ENCODE results near the gene TEX19. TPM values are rescaled to one million over a fixed set of nuclear protein-coding genes. Genes with fewer than 3 reads are reported as not detected.

TEX19 gene
- total RNA-seq, 1 experiment from 2014 or later, result 0.24 TPM

GRCh38 chr17:82390015-82390859, 31.2 kb downstream of the TEX19 start:
- CTCF ChIA-PET, result no interaction called here
- BruUV-seq (replicated peaks), result no TSS peak

GRCh38 chr17:82390860-82391435, 31.9 kb downstream of the TEX19 start:
- TF ChIP-seq EZH2 (IDR thresholded peaks at IDR 0.05; ENCODE audit: low read depth), result no peak
- no peak for TF ChIP-seq CTCF (conservative IDR thresholded peaks at IDR 0.05)
- no peak overlapping the region for H2AFZ ChIP-seq
- no TSS peak for BruUV-seq (replicated peaks)
- ChIA-PET POLR2A (ENCODE audit: unreplicated experiment) (no interaction called here), CTCF (no interaction called here)
- no peaks in the 10 kb centered on the region for H3K4me1 ChIP-seq (replicated peaks; ENCODE audit: insufficient read depth)
- intact Hi-C loops (cut with micrococcal nuclease; ENCODE audit: unreplicated experiment), result no loop called here
- H3K9me2 ChIP-seq (ENCODE audit: insufficient read depth), result no peaks in the 10 kb centered on the region
- no peaks in the 10 kb centered on the region for H3K36me3 ChIP-seq (ENCODE audit: low read depth)
- H4K20me1 ChIP-seq (ENCODE audit: insufficient read depth), result no peaks in the 10 kb centered on the region; the same call in 1 of the 2 replicates
- no peaks in the 10 kb centered on the region for H3K27me3 ChIP-seq (ENCODE audit: insufficient read depth, low read depth)
- no peak overlapping the region for H3K4me3 ChIP-seq
- H3K4me2 ChIP-seq, result no peak overlapping the region
- H3F3A ChIP-seq (ENCODE audit: insufficient read depth, low read depth), result no peaks in the 10 kb centered on the region
- H3K27ac ChIP-seq, result no peak overlapping the region
- H3K9me3 ChIP-seq (ENCODE audit: insufficient read depth, low read depth), result no peaks in the 10 kb centered on the region
- no peaks in the 10 kb centered on the region for H3K79me2 ChIP-seq (ENCODE audit: low read depth)
- no peak for DNase-seq

More at GRCh38 chr17:82390015-82390859, 31.2 kb downstream of the TEX19 start:
- Histone ChIP-seq H3K4me2 (no peak overlapping the region), H3K79me2 (ENCODE audit: low read depth) (no peaks in the 10 kb centered on the region), H3K9me2 (ENCODE audit: insufficient read depth) (no peaks in the 10 kb centered on the region), H3K27me3 (ENCODE audit: insufficient read depth, low read depth) (no peaks in the 10 kb centered on the region), H3F3A (ENCODE audit: insufficient read depth, low read depth) (no peaks in the 10 kb centered on the region), H3K9me3 (ENCODE audit: insufficient read depth, low read depth) (no peaks in the 10 kb centered on the region), H3K27ac (no peak overlapping the region), H3K36me3 (ENCODE audit: low read depth) (no peaks in the 10 kb centered on the region), H3K4me3 (no peak overlapping the region), H4K20me1 (ENCODE audit: insufficient read depth) (no peaks in the 10 kb centered on the region; the same call in 1 of the 2 replicates), H3K4me1 (replicated peaks; ENCODE audit: insufficient read depth) (no peaks in the 10 kb centered on the region), H2AFZ (no peak overlapping the region)
- no peak for DNase-seq
- intact Hi-C loops (cut with micrococcal nuclease; ENCODE audit: unreplicated experiment), result no loop called here
- TF ChIP-seq EZH2 (IDR thresholded peaks at IDR 0.05; ENCODE audit: low read depth) (no peak), CTCF (conservative IDR thresholded peaks at IDR 0.05) (no peak)
- POLR2A ChIA-PET (ENCODE audit: unreplicated experiment), result no interaction called here

GRCh38 chr17:82391496-82392066, 32.5 kb downstream of the TEX19 start:
- Histone ChIP-seq H3K9me2 (ENCODE audit: insufficient read depth) (no peaks in the 10 kb centered on the region), H3K4me2 (no peak overlapping the region), H3K27me3 (ENCODE audit: insufficient read depth, low read depth) (no peaks in the 10 kb centered on the region), H4K20me1 (ENCODE audit: insufficient read depth) (no peaks in the 10 kb centered on the region; the same call in 1 of the 2 replicates), H3F3A (ENCODE audit: insufficient read depth, low read depth) (no peaks in the 10 kb centered on the region), H2AFZ (no peak overlapping the region), H3K9me3 (ENCODE audit: insufficient read depth, low read depth) (no peaks in the 10 kb centered on the region), H3K36me3 (ENCODE audit: low read depth) (no peaks in the 10 kb centered on the region), H3K4me3 (no peak overlapping the region), H3K27ac (no peak overlapping the region), H3K79me2 (ENCODE audit: low read depth) (no peaks in the 10 kb centered on the region), H3K4me1 (replicated peaks; ENCODE audit: insufficient read depth) (no peaks in the 10 kb centered on the region)
- DNase-seq, result no peak
- ChIA-PET CTCF (no interaction called here), POLR2A (ENCODE audit: unreplicated experiment) (no interaction called here)
- intact Hi-C loops (cut with micrococcal nuclease; ENCODE audit: unreplicated experiment), result no loop called here
- TF ChIP-seq CTCF (conservative IDR thresholded peaks at IDR 0.05), result no peak
- TF ChIP-seq EZH2 (IDR thresholded peaks at IDR 0.05; ENCODE audit: low read depth), result no peak
- no TSS peak for BruUV-seq (replicated peaks)
